GM19328 (cell line): ENCODE data around the gene PDK3.

Experiments used
- ATAC-seq: cut with Tn5 transposase; IDR thresholded peaks from one replicate; pipeline ENCODE4 v1.9.1; 2021; ENCODE audit warnings: mild to moderate bottlenecking, moderate library complexity; ENCODE audit not compliant: unreplicated experiment

Gene PDK3

DNA sequence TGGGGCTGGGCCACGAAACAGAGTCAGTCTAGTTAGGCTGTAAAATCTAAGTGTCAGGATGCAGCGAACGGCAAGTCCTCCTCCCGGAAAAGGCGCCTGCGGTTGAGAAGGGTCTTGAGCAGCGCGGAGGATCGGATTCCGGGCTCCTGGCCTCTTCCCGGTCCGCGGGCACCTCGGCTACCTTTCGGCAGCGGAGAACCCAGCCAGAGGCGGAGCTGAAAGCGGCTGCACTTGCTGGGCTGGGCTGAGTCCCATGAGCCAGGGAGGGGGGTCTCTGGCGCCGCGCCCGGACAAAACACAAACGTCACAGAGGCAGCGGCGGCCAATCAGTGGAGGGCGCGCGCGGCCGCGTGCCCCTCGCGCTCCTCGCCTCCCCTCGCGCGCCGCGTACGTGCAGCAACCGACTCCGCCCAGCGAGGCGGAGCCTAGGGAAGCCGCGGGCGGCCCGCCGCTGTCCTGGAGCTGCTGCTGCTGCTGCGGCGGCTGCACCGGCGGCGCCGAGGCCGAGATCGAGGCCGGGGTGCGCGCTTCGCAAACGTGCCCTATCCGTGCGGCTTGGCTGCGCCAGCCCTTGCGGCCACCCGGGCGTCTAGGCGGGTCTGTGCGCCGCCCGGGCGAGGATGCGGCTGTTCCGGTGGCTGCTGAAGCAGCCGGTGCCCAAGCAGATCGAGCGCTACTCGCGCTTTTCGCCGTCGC lies at the start of gene PDK3:
TSS of gene PDK3 (plus strand) at position 451 of the 696 bp plus-strand sequence. CDS start at position 621, 170 bp downstream.
- ATAC-seq = peak; percentile 90

DNA sequence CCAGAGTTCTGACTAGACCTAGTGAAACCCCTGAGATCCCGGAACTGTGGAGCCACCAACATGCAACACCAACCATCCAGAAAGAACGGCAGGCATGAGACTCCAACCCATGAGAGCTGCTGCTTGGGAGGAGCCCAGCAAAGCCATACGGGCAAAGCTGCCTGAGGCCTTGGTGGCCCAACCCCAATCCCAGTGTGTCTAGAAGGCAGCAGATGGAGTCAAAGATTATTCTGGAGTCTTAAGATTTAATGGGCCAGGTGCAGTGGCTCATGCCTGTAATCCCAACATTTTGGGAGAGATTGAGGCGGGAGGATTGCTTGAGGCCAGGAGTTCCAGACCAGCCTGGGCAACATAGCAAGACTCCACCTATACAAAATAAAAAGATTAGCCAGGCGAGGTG lies 49.2 kb upstream of the PDK3 start:
- ATAC-seq = no peak

DNA sequence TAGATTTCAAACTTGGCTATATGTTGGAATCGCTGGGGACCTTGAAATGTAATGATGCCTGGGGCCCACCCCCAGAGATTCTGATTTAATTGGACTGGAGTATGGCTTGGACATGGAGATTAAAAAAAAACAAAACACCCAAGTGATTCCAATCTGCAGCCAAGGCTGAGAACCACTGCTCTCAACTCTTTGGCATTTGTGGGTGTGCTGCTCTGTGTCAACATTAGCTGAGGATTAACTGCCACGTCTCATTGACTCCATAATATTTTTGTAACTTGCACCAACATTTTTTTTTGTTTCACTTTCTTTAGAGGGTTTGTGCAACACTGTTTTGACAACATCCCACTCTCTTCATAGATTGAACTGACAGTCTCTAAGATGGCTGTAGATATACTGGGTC lies 41.1 kb upstream of the PDK3 start:
- no peak for ATAC-seq

DNA sequence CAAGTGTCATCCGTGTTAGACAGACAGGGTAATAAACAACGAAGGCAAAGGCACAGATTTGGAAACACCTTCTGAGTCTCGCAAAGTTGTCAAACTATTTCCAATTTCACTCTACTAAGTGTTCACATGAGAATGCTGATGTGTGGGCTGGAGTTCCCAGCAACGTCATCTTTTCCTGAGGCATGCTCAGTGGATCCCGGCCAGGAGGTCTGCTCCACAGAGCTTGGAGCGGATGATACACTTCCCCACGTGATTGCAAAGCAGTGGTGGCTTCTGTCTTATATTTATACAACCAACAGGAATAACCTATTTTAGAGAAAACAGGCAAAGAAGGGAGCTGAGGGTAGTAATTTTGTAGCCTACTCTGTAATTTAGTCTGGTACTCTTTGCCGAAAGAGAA lies 40.1 kb upstream of the PDK3 start:
- no peak for ATAC-seq

DNA sequence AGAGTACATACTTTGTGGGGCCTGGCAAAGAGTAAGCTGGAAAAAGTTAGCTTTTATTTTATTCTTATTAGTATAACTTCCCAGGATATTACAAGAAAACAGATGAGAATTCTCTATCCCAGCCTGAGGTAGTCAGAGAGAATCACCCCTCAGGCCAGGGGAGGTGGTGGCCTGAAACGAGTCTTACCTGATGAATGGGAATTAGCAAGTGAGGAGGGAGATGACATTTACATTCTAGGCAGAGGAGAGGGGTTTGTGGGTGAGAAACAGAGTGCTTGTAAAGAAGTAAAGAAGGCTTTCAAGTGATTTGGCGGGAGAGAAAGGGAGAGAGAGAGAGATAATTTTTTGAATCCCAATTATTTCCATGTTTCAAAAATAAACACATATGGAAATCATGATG lies 39.3 kb upstream of the PDK3 start:
- no peak for ATAC-seq

DNA sequence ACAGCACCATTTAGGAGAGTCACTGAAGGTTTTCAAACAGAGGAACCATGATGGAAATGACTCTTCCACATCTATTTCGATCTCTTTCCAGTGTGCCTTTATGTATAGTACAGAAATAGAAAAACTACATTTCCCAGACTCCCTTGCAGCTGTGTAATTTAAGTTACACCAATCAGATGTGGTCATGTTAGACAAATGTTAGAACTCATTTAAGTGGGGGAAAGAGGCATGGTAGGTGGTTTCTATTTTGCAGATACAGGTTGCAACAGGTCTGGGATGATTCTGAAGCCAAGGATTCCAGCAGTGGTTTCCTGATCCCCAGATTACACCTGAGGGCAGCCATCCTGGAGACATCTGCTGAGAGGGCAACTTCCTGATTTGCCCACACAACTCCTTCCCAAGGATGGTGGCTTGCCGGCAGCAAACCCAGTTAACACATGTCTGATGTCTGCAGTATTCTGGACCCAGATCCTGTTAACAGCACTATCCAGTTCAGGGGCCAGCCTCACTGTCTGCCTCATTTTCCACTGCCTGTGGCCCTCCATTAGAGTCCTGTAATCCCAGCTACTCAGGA lies 38.7 kb upstream of the PDK3 start:
- ATAC-seq = no peak

DNA sequence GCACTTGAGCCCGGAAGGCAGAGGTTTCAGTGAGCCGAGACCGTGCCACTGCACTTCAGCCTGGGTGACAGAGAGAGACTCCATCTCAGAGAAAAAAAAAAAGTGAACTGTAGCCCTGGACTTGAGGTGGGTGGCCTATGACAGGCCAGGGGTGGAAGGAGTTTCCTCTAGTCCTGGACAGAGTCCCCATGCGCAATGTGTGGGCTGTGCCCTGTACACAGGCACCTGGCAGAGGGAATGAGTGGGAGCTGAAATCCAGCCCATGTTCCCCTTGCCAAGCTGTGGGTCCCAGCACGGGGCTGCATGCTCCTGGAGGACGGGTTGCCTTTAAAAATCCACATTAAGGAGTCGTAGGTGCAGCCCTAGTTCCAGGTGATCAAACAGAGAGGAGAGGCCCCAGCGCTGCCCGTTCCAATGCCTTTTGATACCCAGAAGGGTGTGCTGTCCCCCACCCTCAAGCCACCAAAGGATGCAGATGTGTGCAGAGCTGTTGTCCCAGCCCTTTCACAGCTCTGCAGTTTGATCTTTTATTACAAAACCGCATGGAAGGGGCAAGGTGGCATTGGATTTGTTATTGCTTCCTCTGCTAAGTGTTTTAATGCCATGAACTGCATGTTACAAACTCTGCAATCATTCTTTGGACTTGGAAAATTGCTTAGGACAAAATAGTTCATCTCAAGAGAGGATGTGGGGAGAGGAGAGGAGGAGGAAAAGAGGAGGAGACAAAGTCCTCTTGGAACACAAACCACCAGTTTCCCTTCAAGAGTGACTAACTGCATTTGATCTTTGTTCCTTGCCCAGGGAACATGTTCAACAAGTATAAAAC lies 38.0 kb upstream of the PDK3 start:
- no peak for ATAC-seq

DNA sequence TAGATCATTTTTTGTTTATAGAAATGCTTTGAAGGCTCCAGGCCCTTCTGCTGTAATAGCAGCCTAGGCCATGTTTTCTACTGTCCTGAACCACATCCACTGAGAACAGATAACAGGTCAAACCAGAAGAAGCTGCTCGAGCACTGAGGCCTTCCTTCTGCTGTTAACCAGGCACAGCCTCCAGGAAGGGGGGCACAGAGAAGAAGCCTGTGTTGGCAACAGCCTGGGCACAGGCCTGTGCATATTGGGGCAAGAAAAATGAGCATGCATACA lies 37.4 kb upstream of the PDK3 start:
- ATAC-seq = no peak

DNA sequence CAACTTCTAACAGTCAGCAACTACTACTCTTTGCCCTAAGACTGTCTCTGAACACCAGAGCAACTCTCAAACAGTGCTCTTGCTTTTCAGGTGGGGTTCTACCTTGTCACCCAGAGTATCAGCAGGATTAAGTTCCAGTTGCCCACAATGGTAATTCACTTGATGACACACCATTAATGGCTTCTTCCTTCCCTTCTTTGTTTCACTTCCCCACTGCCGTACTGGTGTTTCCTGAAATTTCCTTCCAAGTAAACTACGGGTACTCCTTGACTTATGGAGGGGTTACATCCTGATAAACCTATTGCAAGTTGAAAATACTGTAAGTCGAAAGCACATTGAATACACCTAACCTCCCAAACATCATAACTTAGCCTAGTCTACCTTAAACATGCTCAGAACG lies 36.6 kb upstream of the PDK3 start:
- ATAC-seq = no peak

DNA sequence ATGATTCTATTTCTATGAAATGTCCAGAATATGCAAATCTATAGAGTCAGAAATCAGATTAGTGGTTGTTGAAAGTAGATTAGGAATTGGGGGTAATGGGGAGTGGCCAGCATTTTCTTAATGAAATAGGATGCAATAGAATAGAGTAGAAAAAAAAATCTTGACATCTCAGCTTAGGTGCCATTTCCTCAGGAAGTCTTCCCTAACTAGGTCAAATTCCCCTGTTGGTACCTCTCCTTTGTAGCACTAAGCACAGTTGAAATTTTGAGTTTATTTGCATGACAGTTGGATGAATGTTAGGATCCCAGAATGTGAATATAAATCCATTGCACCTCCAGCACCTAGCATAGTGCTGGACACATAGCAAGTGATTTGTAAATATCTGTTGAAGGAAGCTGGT lies 30.0 kb upstream of the PDK3 start:
- no peak for ATAC-seq

DNA sequence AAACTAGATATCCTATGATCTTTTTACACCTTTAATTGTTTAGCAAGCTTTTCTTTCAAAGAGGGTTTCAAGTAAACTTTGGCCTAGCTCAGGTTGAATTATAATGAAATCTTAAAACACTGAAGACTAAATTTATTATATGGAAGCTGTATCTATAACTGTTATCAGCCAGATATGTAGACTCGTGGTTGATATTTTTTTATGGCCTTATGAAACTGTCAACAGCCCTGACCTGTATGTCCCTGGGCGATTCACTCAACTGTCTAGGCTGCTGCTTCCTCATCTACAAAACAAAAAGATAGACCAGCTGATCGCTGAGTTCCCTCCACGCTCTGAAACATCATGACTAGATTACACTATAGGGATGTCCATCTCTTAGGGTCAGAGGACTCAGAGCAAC lies 21.2 kb upstream of the PDK3 start:
- ATAC-seq = no peak

DNA sequence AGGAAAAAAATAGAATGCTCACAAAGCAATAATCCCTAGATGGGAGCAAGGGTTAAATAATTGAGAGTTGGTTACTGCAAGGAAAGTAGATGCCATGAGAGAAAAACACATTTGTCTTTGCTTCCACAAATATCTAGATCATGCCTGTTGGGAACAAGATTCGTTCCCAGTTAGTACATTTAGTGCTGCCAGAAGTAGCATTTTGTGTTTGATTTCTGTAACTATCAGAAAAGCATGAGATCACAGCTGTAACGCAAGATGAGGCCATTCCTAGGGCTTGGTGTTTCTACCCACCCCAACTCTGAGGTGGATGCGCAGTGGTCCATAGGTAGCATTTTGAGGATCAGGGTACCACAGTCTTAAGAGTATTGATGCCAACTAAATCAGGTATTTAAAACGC lies 20.4 kb upstream of the PDK3 start:
- ATAC-seq = no peak

DNA sequence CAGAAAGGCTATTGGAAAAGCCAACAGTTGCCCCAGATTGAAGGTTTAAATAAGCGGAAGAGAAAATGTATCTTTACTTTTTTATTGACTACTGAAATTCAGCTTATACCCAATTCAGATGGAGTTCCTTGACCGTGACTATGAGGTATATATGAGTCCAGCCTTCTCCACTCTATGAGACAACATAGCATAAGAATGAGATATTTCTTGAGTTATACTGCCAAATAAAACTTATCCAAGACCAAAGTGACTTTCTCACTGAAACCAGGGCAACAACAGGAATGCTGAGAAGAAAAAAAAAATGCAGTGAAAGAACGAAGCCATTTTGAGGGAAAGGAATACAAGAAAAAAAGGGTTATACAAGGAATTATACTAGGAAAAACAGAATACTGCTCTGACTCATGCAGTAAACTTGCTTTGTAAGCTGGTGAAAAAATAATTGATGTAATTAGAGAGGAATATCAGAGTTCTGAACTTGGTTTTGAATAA lies 16.3 kb upstream of the PDK3 start:
- ATAC-seq = no peak

DNA sequence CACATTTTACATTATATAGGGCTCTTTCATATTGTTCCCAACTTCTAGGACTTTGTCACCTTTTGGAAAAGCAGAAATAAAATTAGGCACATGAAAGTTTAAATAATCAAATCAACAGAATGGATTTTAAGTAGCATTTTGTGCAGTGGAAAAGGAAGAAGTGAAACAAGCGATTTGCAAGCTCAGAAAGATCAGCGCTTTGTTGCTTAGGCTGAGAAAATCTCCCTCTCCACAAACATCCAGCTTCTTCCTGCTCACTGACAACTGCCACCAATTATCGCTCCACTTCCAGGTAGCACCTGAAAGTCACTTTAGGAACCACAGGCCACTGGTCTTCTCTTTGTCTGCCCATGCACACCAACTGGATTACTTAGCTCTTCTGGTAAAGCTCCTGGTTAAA lies 2.0 kb upstream of the PDK3 start:
- no peak for ATAC-seq

DNA sequence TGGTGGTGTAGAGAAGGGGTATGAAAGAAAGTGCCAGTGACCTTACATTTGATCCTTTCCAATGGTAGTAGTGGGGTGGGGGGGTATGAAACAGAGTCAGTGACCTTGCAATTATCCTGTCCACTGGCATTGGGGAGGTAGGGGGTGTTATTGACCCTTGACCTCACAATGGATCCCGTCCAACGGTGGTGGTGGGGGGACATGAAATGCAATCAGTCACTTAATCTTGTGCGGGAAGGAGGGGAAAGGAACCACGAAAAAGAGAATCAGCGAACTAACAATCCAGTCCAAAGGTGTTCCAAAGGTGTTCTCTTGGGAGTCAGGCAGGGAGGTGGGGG lies 619 bp upstream of the PDK3 start:
- ATAC-seq = no peak

DNA sequence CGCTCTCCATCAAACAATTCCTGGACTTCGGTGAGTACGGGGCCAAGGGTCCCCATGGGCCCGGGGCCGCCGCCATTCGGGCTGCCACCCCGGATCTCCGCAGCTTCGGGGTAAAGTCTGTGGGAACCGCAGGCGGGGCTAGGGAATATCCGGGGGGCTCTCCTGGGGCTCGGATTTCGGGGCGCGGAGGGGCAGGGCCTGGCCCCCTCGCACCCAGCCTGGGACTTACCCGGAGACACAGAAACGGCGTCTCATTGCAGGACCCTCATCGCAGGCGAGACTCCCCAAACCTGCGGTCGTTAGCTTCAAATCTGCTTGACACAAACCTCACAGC lies 413 bp downstream of the PDK3 start:
- peak; percentile 11 for ATAC-seq

DNA sequence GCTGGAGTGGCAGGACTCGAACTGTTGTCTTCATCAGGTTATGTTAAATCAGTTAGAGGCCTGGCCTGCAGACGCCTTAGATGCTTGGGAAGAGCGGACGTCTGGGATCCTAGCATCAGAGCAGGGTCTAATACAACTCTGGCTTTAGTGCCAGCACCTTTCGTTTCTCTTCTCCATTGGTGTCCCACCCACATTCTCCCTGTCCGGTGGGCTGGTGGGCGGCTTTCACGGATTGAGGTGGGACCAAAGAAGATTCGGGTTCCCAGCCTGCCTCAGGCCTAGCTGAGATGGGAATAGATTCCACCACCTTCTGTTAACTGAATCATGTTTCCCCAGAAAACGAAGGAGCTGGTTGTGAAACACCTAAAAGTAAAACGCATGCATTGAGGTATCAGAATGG lies 939 bp downstream of the PDK3 start:
- no peak for ATAC-seq

DNA sequence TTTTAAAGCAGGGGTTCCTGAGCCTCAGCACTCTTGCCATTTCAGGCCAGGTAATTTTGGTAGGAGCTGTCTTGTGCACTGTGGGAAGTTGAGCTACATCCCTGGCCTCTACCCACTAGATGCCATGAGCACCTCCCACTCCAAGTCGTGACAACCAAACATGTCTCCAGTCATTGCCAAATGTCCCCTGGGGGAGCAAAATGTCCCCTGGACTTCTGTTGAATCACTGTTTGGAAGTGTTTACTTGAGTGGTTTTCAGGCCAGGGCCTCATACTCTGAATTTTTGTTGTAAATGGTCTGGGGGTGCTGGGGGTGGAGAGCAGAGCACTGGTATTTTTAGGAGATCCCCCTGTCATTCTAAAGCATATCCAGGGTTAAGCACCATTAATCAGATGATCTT lies 3.2 kb downstream of the PDK3 start:
- ATAC-seq = no peak

DNA sequence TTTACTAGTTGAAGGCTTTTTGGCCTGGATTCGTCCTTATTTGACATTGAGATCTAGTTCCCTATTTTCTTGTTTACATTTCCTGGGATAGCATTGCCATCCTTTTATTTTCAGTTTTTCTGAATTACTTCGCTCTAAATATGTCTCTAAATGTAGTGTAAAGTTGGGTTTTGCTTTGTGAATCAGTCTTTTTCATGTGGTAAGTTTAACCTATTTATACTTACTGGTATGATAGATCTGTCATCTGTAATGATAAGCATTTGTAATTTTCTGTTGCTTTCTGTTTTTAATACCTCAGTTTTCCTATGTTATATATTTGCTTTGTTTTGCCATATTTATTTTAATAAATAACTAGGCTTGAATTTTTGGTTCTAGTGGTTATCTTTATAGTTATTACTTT lies 6.7 kb downstream of the PDK3 start:
- ATAC-seq = no peak

DNA sequence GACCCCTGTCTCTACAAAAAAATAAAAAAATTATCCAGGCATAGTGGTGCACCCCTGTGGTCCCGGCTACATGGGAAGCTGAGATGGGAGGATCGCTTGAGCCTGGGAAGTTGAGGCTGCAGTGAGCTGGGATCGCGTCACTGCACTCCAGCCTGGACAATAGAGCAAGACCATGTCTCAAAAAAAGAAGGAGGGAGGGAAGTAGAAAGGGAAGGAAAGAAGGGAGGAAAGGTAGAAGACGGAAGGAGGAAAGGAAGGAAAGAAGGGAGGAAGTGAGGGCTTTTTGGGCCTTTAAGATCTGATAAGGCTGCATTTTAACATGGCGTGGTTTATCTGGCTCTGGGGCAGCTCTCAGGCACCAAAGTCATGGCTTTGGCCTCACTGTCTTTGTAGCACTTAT lies 10.4 kb downstream of the PDK3 start:
- ATAC-seq = no peak

DNA sequence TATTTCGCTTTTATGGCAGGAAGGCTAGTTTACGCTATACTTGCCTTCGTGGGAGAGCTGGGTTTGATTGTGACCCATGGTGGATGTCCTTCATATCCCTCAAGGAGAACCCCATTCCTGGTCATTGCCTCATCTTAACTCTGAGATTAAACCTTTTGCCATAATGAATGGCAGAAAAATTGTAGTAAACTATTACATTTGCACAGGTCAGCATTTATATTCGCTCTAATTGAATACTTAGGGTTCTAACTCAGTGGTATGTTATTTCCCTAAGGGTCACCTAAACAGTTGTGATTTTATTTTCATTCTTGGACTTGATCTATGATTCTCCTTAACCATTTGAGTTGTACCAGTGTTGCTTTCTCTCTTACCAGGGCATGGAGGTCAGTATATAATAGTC lies 13.4 kb downstream of the PDK3 start:
- ATAC-seq = no peak

DNA sequence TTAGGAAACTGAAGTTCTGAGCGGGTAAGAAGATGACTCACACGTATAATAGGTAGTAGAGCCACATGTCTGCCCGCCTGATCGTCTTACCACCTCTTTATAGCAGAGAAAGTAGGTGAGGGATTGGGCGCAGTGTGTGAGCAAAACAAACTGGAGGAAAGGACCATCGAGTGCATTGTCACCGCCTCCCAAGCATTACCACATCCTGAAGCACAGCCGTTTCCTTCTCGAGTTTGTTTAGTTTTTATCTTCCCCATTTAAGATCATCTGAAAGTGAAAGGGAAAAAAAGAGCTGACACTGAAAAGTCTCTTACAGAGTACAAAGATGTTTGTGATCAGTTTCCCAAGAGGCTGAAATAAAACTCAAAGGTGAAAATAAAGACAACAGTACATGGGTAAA lies 14.8 kb downstream of the PDK3 start:
- peak; percentile 84 for ATAC-seq
